Stromal cell of bone marrow (primary cell): ENCODE data around the gene DCAF6.
"Not testable (repeated sequence)": the region's sequence is repeated elsewhere in the genome, so short reads cannot be mapped to it uniquely, and the experiment has no call there.

Experiments used
- DNase-seq: peaks from one replicate; pipeline ENCODE4 v3.0.0-alpha.2; 2012; ENCODE audit warnings: low read depth

Gene DCAF6

DNA sequence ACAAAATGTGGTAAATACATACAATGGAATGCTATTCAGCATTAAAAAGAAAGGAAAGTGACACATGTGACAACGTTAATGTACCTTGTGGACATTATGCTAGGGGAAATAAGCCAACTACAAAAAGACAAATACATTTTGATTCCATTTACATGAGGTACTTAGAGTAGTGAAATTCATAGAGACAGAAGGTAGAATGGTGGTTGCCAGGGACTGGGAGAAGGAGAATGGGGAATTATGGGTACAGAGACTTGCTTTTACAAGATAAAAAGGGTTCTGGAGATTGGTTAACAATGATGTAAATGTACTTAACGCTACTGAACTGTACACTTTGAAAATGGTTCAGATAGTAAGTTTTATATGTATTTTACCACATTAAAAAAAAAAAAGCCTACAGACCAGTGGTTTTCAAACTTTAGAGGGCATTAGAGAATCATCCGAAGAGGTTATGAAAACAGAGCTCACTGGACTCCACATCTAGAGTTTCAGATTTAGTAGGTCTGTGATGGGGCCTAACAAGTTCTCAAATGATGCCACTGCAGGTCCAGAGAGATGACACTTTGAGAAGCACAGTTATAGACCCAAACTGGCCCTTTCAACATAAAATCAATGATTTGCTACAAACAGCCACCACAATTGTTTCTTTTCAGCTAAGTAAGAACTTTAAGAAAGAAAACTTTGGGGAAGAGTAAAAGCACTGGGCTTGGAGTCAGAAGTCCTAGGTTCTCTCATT lies 13.0 kb upstream of the DCAF6 start:
- DNase-seq: no peak

DNA sequence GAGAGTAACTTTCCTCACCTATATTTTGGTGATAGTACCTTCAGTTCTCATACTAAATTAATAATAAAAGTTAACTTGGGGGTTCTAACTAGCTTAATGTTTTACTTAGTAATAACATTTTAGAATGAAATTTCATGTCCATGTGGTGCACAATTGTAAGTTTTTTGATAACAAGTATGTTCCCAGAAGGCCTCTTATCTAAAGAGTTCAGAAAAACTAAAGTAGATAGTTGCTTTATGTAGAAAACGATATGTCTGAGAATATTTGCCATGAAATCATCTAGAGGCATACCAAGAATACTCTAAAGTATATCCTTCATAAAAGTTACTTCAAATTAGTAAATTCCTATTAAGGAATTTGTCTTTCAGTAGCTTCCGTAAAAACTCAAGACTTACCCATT lies 12.4 kb upstream of the DCAF6 start:
- no peak for DNase-seq

DNA sequence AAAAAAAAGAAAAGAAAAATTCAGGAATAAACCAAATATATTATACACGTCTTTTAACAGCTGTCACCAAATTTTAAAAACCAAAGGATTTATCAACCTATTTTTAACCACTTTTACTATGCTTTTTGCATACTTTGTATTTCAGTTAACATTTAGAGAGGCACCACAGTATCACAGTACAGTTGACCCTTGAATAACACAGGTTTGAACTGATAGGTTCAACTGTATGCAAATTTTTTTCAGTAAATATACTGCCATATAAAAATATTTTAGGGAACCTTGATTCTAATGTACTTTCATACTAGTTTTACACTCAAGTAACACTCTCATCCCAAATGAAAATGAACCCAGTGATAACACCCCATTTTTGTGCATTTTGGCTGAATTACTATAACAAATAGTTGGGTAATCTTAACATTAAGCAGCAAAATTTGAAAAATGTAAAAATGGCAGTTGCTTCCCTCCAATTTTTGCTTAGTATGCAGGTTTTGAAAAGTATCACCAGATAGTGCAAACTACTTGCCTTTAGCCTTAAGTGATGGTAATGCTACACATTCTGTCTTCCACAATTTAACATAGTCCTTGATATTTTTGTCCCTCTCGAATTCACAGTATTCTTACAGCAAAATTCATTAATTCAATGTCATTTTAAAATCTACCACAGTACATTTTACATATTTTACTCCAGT lies 11.8 kb upstream of the DCAF6 start:
- DNase-seq: no peak

GRCh38 chr1:167926486-167926997 lies 9.9 kb upstream of the DCAF6 start:
- DNase-seq: no peak

GRCh38 chr1:167927046-167927754 lies 9.3 kb upstream of the DCAF6 start:
- no peak for DNase-seq

DNA sequence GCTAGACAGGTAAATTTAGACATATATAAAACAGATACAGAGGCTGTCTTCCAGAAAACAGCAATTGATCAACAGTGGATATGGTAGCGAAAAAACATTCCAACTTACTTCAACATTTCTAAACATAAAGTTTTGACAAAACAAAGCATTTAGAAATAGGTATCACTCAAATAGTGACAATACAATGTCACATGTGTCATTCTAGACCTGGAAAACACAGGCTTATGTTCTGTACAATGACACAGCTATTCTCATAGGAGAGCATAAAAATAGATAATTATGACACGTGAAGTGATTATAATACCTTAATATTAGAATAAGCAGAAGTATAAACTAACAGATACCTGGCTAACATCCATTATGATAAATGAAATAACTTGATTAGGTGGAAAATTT lies 8.0 kb upstream of the DCAF6 start:
- no peak for DNase-seq

DNA sequence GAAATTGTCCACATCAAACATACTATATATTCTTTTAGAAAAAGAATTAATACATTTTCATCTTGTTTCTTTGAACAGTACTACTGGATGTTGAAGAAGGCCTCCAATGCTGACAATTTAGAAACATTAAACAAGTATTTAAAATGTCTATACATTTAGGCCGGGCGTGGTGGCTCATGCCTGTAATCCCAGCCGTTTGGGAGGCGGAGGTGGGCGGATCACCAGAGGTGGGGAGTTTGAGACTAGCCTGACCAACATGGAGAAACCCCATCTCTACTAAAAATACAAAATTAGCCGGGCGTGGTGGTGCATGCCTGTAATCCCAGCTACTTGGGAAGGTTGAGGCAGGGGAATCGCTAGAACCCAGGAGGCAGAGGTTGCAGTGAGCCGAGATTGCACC lies 7.6 kb upstream of the DCAF6 start:
- DNase-seq: not testable (repeated sequence)

GRCh38 chr1:167929725-167930124 lies 6.8 kb upstream of the DCAF6 start:
- no peak for DNase-seq

DNA sequence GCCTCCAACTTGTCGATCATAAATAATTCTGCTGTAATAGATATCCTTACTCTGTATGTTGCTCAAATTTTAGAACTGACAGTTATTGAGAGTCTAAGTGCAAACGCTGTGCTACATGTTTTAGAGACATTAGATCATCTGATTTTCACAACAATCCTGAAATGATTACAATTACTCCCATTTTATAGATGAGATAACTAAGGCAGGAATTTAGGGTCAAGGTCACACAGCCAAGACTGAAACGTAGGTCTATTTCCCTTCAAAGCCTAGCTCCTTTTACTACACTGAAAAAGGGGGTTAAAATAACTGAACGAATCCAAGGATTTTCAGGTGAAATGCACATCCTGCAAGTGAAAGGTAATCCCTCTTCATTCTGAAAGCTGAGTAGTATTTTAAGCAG lies 2.7 kb upstream of the DCAF6 start:
- DNase-seq: no peak

DNA sequence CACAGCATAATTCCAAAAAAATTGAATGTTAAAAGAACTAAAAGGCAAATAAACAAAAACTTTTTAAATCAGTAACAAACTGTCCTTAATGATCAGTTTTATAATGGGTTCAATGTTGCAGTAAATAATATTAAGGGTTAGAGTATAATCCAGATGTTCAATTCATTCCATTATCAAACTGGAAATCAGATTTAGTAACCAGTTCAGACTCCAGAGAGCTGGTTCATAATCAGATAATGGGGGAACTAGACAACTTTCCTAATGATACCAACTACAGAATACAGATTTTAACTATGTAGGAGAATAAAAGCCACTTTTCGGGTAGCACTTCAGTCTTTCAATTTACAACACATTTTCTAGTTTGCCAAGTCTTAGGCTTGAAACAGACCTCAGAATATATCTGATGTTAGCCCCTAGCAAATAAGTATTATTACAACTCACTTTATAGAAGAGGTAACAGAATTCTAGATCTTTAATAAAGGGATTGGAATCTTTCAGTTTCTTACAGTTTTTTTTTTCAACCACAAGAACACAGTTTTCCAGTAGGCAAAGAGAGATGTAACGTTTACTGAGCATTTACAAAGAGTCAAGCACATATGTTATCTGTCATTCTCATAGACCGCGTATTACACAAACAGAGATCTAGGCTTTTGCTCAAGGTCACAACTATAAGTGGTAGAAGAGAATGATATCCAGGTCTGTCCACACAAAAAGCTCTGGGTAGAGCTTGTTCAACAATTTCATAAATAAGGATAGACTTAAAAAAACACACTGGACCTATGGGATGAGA lies 1.9 kb upstream of the DCAF6 start:
- DNase-seq: no peak

DNA sequence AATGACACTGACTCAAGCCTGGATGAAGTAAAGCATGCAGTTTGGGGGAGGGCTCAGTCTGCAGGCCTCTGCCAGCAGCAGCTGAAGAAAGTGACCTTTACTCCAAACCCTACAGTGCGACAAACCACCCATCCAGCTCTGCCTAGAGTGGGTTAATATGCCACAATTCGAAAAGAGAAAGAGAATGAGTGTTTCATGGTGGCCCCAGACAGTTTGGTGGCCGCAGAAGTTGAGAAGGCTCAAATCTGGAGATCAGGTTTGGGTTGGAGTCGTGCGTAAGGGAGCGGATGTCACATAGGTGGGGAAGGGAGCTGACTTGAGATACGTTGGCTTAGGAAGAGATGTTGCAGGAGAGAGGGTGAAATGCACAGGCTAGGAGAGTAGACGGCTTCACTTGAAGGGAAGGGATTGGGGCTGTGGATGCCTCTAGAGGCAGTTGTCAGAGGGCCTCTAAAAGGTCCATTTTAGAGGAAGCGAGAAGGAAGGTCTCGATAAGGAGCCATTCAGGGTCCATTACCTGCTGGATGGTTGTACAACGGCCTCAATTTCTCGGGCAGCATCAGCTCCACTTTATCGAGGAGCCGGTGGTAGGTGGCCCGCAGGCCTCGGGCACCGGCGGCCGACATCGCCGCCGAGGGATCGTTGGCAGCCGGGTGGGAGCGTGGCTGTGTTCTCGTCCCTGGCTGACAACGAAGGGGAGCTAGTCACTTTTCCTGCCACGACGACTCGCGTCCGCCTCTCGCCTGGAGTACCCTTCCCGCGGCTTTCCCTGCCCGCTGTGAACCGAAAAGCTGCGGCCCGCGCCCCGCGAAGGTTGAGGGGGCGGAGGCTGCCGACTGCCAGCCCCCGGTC lies 1.0 kb upstream of the DCAF6 start:
- peak; percentile 19 for DNase-seq

DNA sequence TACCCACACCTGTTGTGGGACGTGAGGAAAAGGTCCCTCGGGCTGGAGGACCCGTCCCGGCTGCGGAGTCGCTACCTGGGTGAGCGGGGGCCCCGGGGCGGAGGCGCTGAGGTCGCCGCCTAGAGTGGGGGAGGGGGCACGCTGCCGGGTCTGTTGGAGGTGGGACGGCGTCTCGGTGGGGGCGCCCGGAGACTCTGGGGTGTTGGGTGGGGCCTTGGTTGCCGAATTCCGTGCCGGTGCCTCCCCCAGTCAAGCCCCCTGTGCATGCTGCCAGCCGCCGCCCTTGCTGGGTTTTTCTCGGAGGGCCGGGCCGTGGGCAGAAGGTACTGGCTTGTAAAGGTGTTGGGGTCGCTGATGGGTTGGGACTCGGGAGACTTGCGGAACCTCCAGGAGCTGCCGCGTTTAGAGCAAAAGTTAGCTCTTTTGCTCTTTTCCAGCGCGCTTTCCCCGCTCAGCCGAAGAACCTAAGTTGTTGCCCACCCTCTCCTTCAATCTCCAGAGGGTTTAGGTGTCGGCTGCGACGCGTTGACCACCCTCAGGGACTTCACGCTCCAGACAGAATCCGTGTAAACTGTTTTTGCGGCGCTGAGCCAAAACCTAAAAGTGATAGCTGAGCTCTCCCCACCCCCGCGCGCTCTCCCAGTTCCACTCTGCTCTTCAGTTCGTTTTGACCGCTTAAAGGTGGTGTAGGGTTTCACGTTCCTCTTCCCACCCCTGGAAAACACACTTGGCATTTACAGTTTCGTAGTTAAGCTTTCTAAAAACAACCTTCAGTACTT lies 636 bp downstream of the DCAF6 start, which contains the start of gene MPC2:
MPC2 (minus strand) TSS at position 143 of the 779 bp plus-strand sequence. CDS start 1,231 bp downstream, outside the sequence.
- peak; percentile 48 for DNase-seq

DNA sequence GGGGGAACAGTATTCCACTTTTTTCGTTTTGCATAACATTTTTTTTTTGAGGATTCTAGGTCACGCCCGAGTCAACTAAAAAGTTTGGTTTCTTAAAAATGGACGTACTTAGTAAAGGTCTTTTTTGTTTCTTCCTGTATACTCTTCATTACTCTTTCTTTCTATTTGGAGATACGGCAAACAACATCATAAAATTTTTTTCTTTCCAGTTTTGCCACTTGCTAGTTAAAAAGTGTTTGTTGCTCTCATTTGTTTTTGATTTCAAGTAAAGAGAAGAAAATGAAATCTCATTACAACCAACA lies 1.2 kb downstream of the DCAF6 start:
- no peak for DNase-seq

DNA sequence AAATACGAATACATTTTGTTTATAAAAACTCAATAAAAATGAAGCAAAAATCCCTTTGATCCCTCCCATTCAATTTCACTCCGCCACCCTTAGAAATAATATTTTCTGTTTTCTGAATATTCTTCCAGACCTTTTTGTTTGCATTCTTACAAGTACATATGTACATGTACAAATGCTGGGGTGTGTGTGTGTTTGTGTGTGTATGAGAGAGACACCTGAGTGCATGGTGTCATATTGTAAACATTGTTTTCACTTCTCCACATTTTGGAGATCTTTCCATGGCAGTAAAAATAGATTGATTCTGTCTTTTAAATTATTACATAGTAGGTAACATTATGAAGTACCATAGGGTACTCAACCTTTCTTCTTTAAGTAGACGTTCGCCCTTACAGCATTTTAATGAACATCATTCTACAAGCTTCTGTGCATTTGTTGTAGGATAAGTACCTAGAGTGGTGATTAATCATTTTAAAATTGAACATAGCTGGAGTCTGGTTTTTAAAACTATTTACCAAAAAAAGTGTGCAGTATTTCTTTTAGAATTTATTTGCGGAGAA lies 1.7 kb downstream of the DCAF6 start:
- no peak for DNase-seq

GRCh38 chr1:167940264-167940663 lies 3.8 kb downstream of the DCAF6 start:
- DNase-seq: no peak

GRCh38 chr1:167943541-167943940 lies 7.1 kb downstream of the DCAF6 start:
- no peak for DNase-seq

- no peak for DNase-seq
These were observed 11.2 kb downstream of the DCAF6 start for GRCh38 chr1:167947733-167948132.

- DNase-seq: no peak
These were observed 13.3 kb downstream of the DCAF6 start for GRCh38 chr1:167949785-167950184.

GRCh38 chr1:167950569-167950968 lies 14.1 kb downstream of the DCAF6 start:
- no peak for DNase-seq

GRCh38 chr1:167955915-167956314 lies 19.4 kb downstream of the DCAF6 start:
- no peak for DNase-seq
